GM10248 (cell line): ENCODE data around the gene CRACDL.

Experiments
- CTCF ChIA-PET: fragments of 300-600 bp; sonication (Branson Sonifier 250); formaldehyde crosslinking; extraction: SDS; loops from one replicate; lab custom pipeline; 2021; ENCODE audit warnings: antibody characterized with exemption; lab: Yijun Ruan, JAX
- POLR2A ChIA-PET: fragments of 350-650 bp; sonication (Branson Sonifier 250); formaldehyde crosslinking; extraction: SDS; loops from one replicate; lab custom pipeline; 2020; ENCODE audit warnings: antibody characterized with exemption; lab: Yijun Ruan, JAX
- DNase-seq: peaks from one replicate; pipeline ENCODE4 v3.0.0; 2012; ENCODE audit errors: extremely low spot score
- TF ChIP-seq, protein P1 (sequence below): IDR thresholded peaks from 2 replicates; pipeline ENCODE4 v1.5.1; 2012; ENCODE audit warnings: mild to moderate bottlenecking, low read depth; ENCODE audit errors: extremely low read depth, missing control alignments, control extremely low read depth

CRACDL gene

DNA sequence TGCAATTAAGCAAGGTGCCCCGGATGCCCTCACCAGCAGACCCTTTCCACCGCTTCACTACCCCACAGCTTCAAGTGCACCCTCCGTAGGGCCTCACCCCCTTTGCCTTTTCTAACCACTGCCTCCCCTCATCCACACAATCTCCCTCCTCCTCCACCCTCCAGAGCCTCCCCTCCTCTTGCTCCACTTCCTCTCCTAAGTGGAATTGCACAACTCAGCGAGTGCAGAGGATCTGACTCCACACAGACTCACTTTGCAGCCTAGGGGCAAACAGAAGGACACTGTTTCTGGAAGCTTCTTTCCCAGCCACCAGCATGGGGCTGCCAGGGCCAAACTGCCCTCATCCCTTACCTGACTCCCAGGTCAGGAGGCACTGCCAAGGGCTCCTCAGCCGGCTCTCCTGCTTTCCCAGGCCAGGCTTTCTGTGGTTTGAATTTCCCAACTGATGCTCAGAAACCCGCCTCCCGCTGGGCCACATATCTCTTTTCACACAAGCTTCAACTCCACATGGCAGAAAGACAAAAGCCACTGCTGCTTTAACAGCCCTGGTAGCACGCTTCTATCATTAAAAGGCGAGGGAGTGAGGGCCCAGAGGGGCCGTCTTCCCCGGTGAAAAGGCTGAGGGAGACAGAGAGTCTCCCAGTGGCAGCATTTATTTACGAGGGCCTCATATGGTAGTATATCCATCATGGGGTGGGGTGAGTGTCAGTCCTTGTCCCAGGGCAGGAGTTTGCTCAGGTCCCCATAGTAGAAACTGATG is 130.4 kb downstream of the CRACDL start:
- TF ChIP-seq, protein P1, sequence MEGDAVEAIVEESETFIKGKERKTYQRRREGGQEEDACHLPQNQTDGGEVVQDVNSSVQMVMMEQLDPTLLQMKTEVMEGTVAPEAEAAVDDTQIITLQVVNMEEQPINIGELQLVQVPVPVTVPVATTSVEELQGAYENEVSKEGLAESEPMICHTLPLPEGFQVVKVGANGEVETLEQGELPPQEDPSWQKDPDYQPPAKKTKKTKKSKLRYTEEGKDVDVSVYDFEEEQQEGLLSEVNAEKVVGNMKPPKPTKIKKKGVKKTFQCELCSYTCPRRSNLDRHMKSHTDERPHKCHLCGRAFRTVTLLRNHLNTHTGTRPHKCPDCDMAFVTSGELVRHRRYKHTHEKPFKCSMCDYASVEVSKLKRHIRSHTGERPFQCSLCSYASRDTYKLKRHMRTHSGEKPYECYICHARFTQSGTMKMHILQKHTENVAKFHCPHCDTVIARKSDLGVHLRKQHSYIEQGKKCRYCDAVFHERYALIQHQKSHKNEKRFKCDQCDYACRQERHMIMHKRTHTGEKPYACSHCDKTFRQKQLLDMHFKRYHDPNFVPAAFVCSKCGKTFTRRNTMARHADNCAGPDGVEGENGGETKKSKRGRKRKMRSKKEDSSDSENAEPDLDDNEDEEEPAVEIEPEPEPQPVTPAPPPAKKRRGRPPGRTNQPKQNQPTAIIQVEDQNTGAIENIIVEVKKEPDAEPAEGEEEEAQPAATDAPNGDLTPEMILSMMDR: no peak
- ChIA-PET POLR2A (no interaction called here), CTCF (no interaction called here)
- no peak for DNase-seq

DNA sequence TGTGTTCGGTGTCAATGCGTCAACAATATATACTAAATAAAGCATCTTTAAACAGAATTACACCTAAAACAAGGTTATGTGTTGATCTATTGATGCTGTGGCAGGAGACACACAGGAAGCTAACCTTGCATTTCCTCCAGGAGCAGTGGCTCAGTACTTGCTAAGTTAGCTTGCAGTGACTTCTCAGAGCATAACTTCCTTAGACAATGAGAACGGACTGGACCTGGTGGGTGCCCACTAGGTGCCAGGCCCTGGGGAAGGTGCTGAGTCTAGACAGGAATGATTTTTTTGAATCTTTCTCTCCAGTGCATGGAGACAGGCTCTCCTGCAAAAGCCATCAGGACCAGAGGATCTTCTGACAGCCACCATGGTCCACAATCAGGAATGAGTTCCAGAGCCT is 131.3 kb downstream of the CRACDL start:
- ChIA-PET POLR2A (no interaction called here), CTCF (no interaction called here)
- no peak for DNase-seq
- TF ChIP-seq, protein P1: no peak

DNA sequence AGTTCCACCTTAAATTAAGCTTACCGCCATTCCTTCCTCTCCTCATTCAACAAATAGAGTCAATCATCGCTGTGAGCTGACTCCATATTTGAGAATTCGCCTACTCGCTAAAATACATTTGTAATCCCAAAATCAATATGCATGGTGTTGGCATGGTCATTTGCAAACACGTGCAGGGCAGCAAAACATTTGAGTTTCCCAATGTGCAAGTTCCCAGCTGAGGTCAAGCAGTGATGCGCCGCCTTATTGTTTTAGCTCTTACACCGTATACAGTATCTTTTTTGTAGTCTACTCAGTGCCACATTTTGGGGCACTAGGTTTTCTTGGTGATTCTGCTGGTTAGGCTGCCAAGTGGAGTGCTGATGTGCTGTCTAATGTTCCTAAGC is 131.8 kb downstream of the CRACDL start:
- TF ChIP-seq, protein P1: no peak
- no peak for DNase-seq
- ChIA-PET POLR2A (no interaction called here), CTCF (no interaction called here)

- TF ChIP-seq, protein P1: no peak
- CTCF ChIA-PET: no interaction called here
- POLR2A ChIA-PET: no interaction called here
- no peak for DNase-seq
Measured at GRCh38 chr2:98803405-98804264, 132.4 kb downstream of the CRACDL start.

- ChIA-PET CTCF (no interaction called here), POLR2A (no interaction called here)
- DNase-seq: no peak
- TF ChIP-seq, protein P1: no peak
Measured at GRCh38 chr2:98802344-98802743, 133.7 kb downstream of the CRACDL start.

DNA sequence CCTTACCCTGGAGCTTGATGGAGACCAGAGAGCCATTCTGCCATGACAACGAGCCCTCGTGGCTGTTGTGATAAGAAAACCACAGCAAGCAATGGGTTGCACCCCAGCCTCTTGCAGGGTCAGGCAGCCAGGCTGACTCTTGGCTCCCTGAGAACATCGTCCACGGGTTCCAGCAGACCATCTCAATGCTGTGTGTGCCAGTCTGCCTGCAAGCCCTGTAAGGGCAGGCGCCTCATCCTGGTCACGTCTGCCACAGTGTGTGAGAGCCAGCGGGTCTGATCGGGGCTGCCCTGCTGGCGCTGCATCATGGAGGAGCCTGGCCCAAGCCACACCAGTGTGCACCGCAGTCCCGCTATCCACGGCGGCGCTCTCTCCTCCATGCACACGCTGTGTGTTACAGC is 134.1 kb downstream of the CRACDL start:
- DNase-seq: no peak
- POLR2A ChIA-PET: no interaction called here
- TF ChIP-seq, protein P1: no peak
- CTCF ChIA-PET: no interaction called here
